WI38 (cell line): Measurements from ENCODE around the gene NPLOC4.

Experiments used
- H3K4me3 ChIP-seq: 2 replicates; pipeline ENCODE4 v1.5.1; 2011; ENCODE audit warnings: low read depth, mild to moderate bottlenecking, control low read depth, low read length
- TF ChIP-seq, protein P1 (sequence below): IDR thresholded peaks from 2 replicates; pipeline ENCODE4 v1.5.1; 2012; ENCODE audit warnings: low read depth, mild to moderate bottlenecking, control low read depth, low read length

The NPLOC4 gene

GRCh38 chr17:81564778-81565177, 72.1 kb downstream of the NPLOC4 start:
- TF ChIP-seq, protein P1, sequence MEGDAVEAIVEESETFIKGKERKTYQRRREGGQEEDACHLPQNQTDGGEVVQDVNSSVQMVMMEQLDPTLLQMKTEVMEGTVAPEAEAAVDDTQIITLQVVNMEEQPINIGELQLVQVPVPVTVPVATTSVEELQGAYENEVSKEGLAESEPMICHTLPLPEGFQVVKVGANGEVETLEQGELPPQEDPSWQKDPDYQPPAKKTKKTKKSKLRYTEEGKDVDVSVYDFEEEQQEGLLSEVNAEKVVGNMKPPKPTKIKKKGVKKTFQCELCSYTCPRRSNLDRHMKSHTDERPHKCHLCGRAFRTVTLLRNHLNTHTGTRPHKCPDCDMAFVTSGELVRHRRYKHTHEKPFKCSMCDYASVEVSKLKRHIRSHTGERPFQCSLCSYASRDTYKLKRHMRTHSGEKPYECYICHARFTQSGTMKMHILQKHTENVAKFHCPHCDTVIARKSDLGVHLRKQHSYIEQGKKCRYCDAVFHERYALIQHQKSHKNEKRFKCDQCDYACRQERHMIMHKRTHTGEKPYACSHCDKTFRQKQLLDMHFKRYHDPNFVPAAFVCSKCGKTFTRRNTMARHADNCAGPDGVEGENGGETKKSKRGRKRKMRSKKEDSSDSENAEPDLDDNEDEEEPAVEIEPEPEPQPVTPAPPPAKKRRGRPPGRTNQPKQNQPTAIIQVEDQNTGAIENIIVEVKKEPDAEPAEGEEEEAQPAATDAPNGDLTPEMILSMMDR = no peak
- H3K4me3 ChIP-seq = no peak overlapping the region

DNA sequence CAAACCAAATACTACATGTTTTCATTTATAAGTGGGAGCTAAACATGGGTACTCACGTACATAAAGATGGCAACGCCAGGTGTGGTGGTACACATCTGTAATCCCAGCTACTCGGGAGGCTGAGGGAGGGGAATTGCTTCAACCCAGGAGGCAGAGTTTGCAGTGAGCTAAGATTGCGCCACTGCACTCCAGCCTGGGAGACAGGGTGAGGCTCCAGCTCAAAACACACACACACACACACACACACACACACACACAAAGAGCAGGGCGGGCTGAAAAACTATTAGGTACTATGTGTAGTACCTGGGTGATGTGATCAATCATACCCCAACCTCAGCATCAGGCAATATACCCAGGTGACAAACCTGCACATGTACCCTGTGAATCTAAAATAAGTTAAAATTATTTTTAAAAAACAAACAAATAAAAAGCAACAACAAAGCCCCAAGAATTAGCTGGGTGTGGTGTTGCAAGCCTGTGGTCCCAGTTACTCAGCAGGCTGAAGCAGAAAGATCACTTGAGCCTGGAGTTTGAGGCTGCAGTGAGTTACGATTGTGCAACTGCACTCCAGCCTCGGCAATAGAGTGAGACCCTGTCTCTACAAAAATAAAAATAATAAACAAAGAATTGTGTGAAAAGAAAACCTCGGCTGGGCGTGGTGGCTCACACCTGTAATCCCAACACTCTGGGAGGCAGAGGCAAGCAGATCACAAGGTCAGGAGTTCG, 72.9 kb downstream of the NPLOC4 start:
- H3K4me3 ChIP-seq = no peak overlapping the region
- TF ChIP-seq, protein P1 = no peak

GRCh38 chr17:81561494-81561885, 75.4 kb downstream of the NPLOC4 start:
- no peak overlapping the region for H3K4me3 ChIP-seq
- TF ChIP-seq, protein P1 = no peak

DNA sequence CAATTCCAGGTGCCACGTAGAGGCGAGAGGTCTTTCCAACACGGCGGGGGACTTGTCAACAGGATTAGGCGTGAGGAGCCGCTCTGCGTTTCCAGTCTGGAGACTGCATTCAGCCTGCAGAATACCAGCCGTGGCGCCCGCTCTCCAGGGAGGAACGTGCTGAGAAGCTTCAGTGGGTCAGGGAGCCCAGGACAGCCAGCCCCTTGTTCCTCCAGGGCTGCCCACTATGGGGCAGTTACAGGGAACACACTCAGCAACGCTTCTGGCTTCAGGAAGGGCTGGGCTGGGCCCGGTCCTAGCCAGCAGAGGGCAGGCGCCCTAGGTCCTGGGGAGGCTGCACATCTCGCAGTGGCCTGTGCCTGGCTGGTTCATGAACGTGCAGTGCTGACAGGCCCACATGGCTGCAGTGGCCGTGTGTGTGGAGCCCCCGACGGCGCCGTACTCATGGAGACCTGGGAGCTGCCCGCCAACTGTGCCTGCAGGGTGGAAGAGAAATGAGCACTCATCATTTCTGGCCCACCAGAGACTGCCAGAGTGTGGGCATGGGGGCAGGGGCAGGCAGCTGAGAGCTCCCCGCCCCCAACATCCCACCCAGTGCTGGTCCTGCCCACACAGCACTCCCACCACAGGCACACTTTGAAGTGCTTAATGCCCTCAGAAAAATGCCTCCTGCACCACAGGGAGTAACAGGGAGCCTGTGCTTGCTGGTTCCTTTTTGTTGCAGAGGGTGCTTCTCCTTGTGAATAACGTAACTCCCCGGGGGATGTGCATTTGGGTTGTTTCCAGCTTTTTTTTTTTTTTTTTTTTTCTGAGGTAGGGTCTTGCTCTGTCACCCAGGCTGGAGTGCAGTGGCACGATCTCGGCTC, 77.7 kb downstream of the NPLOC4 start:
- no peak overlapping the region for H3K4me3 ChIP-seq
- TF ChIP-seq, protein P1 = 0 out of 2 replicates have a peak, but pooled peaks have one; percentile 6

- TF ChIP-seq, protein P1 = no peak
- no peak overlapping the region for H3K4me3 ChIP-seq
Measured at GRCh38 chr17:81558115-81558468, 78.8 kb downstream of the NPLOC4 start.

DNA sequence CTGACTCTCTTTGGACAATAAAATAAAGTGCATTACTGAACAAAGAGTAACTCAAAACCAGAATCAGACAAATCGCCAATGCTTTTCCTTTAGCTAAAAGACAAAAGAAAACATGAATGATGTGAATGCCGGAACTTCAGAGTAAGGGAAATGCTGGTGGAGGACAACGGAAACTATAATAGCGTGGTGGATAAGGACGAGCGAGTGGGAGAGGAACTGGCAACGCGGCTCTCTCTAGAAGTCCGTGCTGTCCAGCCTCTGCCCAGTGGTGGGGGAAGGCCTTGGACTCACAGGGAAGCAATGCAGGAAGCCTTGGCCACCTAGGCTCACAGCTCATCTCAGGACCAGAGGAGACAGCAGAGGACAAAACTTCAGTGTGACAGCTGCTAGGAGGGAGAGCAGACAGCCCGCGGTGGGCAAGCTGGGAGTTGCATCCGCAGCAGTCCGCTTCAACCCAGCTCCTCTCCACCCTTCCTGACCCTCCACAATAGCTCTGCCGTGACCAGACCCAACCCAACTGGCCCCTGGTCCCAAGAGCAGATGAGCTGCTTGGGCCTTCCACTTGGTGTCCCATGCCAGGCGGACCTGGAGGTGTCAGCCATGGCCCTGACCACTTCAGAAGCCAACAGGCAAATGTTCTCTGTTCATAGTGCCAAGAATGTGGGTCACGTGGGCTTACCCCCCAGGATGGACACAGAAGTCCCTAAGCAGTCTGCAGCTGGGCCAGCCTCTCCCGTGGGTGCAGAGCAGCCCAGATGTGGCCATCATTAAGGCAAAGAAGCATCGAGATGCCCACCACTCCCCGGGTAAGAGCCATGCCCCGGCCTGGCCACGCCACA, 79.4 kb downstream of the NPLOC4 start:
- H3K4me3 ChIP-seq = no peak overlapping the region
- TF ChIP-seq, protein P1 = no peak
